GM12878 (cell line): Measurements from ENCODE around the gene PRPF6. TPM values are rescaled to one million over a fixed set of nuclear protein-coding genes. Genes with fewer than 3 reads are reported as not detected.

Experiments
- ATAC-seq: fragments of 200-7000 bp; cut with Tn5 transposase; 3 replicates; pipeline ENCODE4 v1.9.1; 2020; ENCODE audit warnings: mild to moderate bottlenecking, moderate library complexity
- BruUV-seq: library from RNA; stranded (reverse); fragments of 400-500 nt; replicated peaks from 2 replicates; lab custom pipeline; 2021; lab: Mats Ljungman, UMichigan
- CTCF ChIA-PET: fragments of 300-600 bp; sonication (Branson Sonifier 250); formaldehyde crosslinking; extraction: SDS; loops from one replicate; lab custom pipeline; 2021; ENCODE audit warnings: inconsistent platforms; lab: Yijun Ruan, JAX
- POLR2A ChIA-PET: fragments of 350-600 bp; formaldehyde crosslinking; extraction: SDS; loops from one replicate; lab custom pipeline; 2021; ENCODE audit warnings: inconsistent platforms; lab: Charles Lee
- RAD21 ChIA-PET: fragments of 300-600 bp; sonication (Branson Sonifier 250); formaldehyde crosslinking; loops from one replicate; lab custom pipeline; 2023; ENCODE audit warnings: antibody characterized with exemption; ENCODE audit not compliant: unreplicated experiment; lab: Charles Lee
- SMC1A ChIA-PET: fragments of 300-600 bp; sonication (Branson Sonifier 250); formaldehyde crosslinking; loops from one replicate; lab custom pipeline; 2023; ENCODE audit not compliant: unreplicated experiment, uncharacterized antibody; lab: Charles Lee
- DNase-seq: peaks from one replicate; pipeline ENCODE4 v3.0.0-alpha.2; 2011; ENCODE audit warnings: low read depth, low spot score
- FAIRE-seq: peaks from 3 replicates; lab custom pipeline; 2011; peaks lifted over from hg19 to GRCh38; lab: Jason Lieb, UNC
- H2AFZ ChIP-seq: 2 replicates; pipeline ENCODE4 v1.6.0; 2011; ENCODE audit warnings: low read depth, low read length, control low read depth; ENCODE audit not compliant: control insufficient read depth
- H3K27ac ChIP-seq: 2 replicates; pipeline ENCODE4 v1.5.1; 2011; ENCODE audit warnings: control low read depth; ENCODE audit not compliant: control insufficient read depth, insufficient read depth
- H3K27me3 ChIP-seq, 2 experiments: replicated peaks in 1 of 2; 2 replicates each; pipeline versions ENCODE4 v1.6.0 to v1.6.1; 2011; ENCODE audit warnings: low read length in 1 of 2; ENCODE audit not compliant: control insufficient read depth in 2 of 2, insufficient read depth in 2 of 2
- H3K36me3 ChIP-seq, 2 experiments: 2 replicates each; pipeline ENCODE4 v1.5.1; 2011; ENCODE audit warnings: low read length in 1 of 2; ENCODE audit not compliant: control insufficient read depth in 2 of 2, insufficient read depth in 2 of 2
- H3K4me1 ChIP-seq: 2 replicates; pipeline ENCODE4 v1.6.1; 2011; ENCODE audit warnings: mild to moderate bottlenecking, low read length, moderate library complexity, mixed read lengths; ENCODE audit not compliant: control insufficient read depth, insufficient read depth
- H3K4me2 ChIP-seq: 2 replicates; pipeline ENCODE4 v1.6.0; 2011; ENCODE audit warnings: control low read depth; ENCODE audit not compliant: control insufficient read depth, insufficient read depth
- H3K4me3 ChIP-seq: fragments of 200-600 bp; sonication (generic); 2 replicates; pipeline ENCODE4 v1.5.1; 2016
- H3K79me2 ChIP-seq: 2 replicates; pipeline ENCODE4 v1.6.0; 2011; ENCODE audit warnings: low read length; ENCODE audit not compliant: control insufficient read depth, insufficient read depth
- H3K9ac ChIP-seq: 2 replicates; pipeline ENCODE4 v1.8.0; 2011; ENCODE audit warnings: low read length, control low read depth, mixed read lengths; ENCODE audit not compliant: control insufficient read depth, insufficient read depth
- H3K9me3 ChIP-seq: replicated peaks from 3 replicates; pipeline ENCODE4 v1.5.1; 2011; ENCODE audit warnings: mild to moderate bottlenecking, low read length; ENCODE audit not compliant: control insufficient read depth, insufficient read depth
- H4K20me1 ChIP-seq: 2 replicates; pipeline ENCODE4 v1.6.0; 2011; ENCODE audit not compliant: control insufficient read depth, insufficient read depth
- NFXL1 ChIP-seq: fragments of 450-650 bp; IDR thresholded peaks from 2 replicates; pipeline ENCODE4 v1.6.1; 2017; ENCODE audit warnings: antibody characterized with exemption, mild to moderate bottlenecking, borderline replicate concordance
- PAX5 ChIP-seq: IDR thresholded peaks from 2 replicates; pipeline ENCODE4 v1.6.1; 2011; ENCODE audit warnings: low read depth, low read length, borderline replicate concordance
- RAD51 ChIP-seq: fragments of 450-650 bp; IDR thresholded peaks from 2 replicates; pipeline ENCODE4 v1.6.1; 2016; ENCODE audit warnings: moderate library complexity, mild to moderate bottlenecking, inconsistent platforms
- SKIL ChIP-seq: fragments of 450-650 bp; IDR thresholded peaks from 2 replicates; pipeline ENCODE4 v1.6.1; 2017; ENCODE audit warnings: mild to moderate bottlenecking, low read depth, inconsistent platforms; ENCODE audit not compliant: poor library complexity, severe bottlenecking
- SPI1 ChIP-seq: IDR thresholded peaks from 2 replicates; pipeline ENCODE4 v1.6.1; 2011; ENCODE audit warnings: low read depth, mild to moderate bottlenecking, low read length, moderate library complexity, borderline replicate concordance; ENCODE audit not compliant: insufficient read depth
- SRF ChIP-seq, 2 experiments: IDR thresholded peaks; 2 replicates each; pipeline ENCODE4 v1.6.1; 2011; ENCODE audit warnings: low read depth in 2 of 2, low read length in 2 of 2, mild to moderate bottlenecking in 1 of 2, moderate library complexity in 1 of 2
- SUPT20H ChIP-seq: IDR thresholded peaks from 2 replicates; pipeline ENCODE4 v1.6.1; 2011; ENCODE audit warnings: low read depth, mild to moderate bottlenecking, low read length, moderate library complexity, borderline replicate concordance; ENCODE audit not compliant: control insufficient read depth
- WGBS: methylation state at CpG from one replicate; pipeline ENCODE4 v1.1.6; 2016; ENCODE audit warnings: low lambda C conversion rate; ENCODE audit not compliant: insufficient replicate concordance, insufficient coverage; ENCODE audit errors: missing lambda C conversion rate; 5-methylcytosine and 5-hydroxymethylcytosine counted together
- in situ Hi-C: fragments of 300-500 bp; cut with MboI; formaldehyde crosslinking; loops from 9 replicates; pipeline ENCODE4 v1.14.3; 2018; ENCODE audit warnings: mixed read lengths
- intact Hi-C: fragments of 100-400 bp; cut with micrococcal nuclease; formaldehyde crosslinking; loops from one replicate; pipeline ENCODE4 v1.14.2; 2022; ENCODE audit not compliant: unreplicated experiment
- polyA plus RNA-seq, 11 experiments: library from polyadenylated mRNA; depleted of rRNA in 4 of 11; unstranded in 6 of 11; stranded (reverse) in 5 of 11; fragments of >200 nt; fragmentation: Nextera tagmentation in 4 of 11; fragmentation: Illumina TruSeq in 1 of 11; extraction: Ambion mirVana in 4 of 11; extraction: Trizol in 1 of 11; gene quantifications; 1 replicate in 1 of 11; 2 replicates in 10 of 11; pipeline versions ENCODE4 v1.2.1 to v1.2.3, GENCODE V29; 2011 to 2016; ENCODE audit warnings: inconsistent platforms in 2 of 11, missing spikeins in 2 of 11, low read depth in 1 of 11
- total RNA-seq, 4 experiments: library from RNA; depleted of rRNA in 3 of 4; stranded (reverse); fragments of >200 nt in 3 of 4; fragmentation: Illumina TruSeq in 1 of 4; extraction: Trizol in 1 of 4; gene quantifications; 2 replicates each; pipeline versions ENCODE4 v1.2.1 to v1.2.3, GENCODE V29; 2013 to 2021
- TF ChIP-seq, protein P1 (sequence below): fragments of 450-650 bp; IDR thresholded peaks from 2 replicates; pipeline ENCODE4 v1.6.1; 2017; ENCODE audit warnings: low read depth, mild to moderate bottlenecking, moderate library complexity
- TF ChIP-seq, protein P2 (sequence below): fragments of 450-650 bp; IDR thresholded peaks from 2 replicates; pipeline ENCODE4 v1.6.1; 2016; ENCODE audit warnings: mild to moderate bottlenecking

Gene PRPF6
- total and polyA plus RNA-seq, 10 of the 15 experiments (the other 5 are each of a cell fraction or from before 2014, with no cell fraction given): 5.0 to 102 (median 71.3) TPM

GRCh38 chr20:64044484-64045247 lies 63.7 kb downstream of the PRPF6 start:
- intact Hi-C loops: no loop called here
- TF ChIP-seq SRF (IDR thresholded peaks at IDR 0.05; ENCODE audit: low read depth in 2 of 2, low read length in 2 of 2) (no peak), PAX5 (no peak), NFXL1 (no peak), SKIL (no peak), SPI1 (no peak), SUPT20H (no peak), RAD51 (no peak)
- TF ChIP-seq, protein P1, sequence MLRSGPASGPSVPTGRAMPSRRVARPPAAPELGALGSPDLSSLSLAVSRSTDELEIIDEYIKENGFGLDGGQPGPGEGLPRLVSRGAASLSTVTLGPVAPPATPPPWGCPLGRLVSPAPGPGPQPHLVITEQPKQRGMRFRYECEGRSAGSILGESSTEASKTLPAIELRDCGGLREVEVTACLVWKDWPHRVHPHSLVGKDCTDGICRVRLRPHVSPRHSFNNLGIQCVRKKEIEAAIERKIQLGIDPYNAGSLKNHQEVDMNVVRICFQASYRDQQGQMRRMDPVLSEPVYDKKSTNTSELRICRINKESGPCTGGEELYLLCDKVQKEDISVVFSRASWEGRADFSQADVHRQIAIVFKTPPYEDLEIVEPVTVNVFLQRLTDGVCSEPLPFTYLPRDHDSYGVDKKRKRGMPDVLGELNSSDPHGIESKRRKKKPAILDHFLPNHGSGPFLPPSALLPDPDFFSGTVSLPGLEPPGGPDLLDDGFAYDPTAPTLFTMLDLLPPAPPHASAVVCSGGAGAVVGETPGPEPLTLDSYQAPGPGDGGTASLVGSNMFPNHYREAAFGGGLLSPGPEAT: no peak
- TF ChIP-seq, protein P2, sequence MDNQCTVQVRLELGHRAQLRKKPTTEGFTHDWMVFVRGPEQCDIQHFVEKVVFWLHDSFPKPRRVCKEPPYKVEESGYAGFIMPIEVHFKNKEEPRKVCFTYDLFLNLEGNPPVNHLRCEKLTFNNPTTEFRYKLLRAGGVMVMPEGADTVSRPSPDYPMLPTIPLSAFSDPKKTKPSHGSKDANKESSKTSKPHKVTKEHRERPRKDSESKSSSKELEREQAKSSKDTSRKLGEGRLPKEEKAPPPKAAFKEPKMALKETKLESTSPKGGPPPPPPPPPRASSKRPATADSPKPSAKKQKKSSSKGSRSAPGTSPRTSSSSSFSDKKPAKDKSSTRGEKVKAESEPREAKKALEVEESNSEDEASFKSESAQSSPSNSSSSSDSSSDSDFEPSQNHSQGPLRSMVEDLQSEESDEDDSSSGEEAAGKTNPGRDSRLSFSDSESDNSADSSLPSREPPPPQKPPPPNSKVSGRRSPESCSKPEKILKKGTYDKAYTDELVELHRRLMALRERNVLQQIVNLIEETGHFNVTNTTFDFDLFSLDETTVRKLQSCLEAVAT: no peak
- TF ChIP-seq, all 136 proteins: peak for 0
- no peak overlapping the region for H2AFZ ChIP-seq
- no peak overlapping the region for H3K27ac ChIP-seq
- ChIA-PET SMC1A (no interaction called here), CTCF (interaction anchor here (9.1 kb wide), 1 partner anchor 12 kb away, joined by 108 read pairs; no protein-coding TSS in a partner anchor), POLR2A (interaction anchor here (0.7 kb wide), 1 partner anchor 10 kb away, joined by 3 read pairs; no protein-coding TSS in a partner anchor), RAD21 (interaction anchor here (2.0 to 2.1 kb wide), 2 partner anchors 9 to 77 kb away, joined by 5 to 8 read pairs; no protein-coding TSS in a partner anchor)
- in situ Hi-C loops: no loop called here
- no TSS peak for BruUV-seq
- no peaks in the 10 kb centered on the region for H3K9me3 ChIP-seq
- H3K4me2 ChIP-seq: no peak overlapping the region
- DNase-seq (no peak), ATAC-seq (no peak), FAIRE-seq (no peak)
- H3K27me3 ChIP-seq: peaks cover 1 to 5% of the 10 kb centered on the region in 2 experiments; a peak in 3 of 4 replicates
- no peaks in the 10 kb centered on the region for H3K79me2 ChIP-seq
- WGBS: 63% methylated on average over 14 of the region's 14 CpGs
- H4K20me1 ChIP-seq: no peaks in the 10 kb centered on the region
- no peak overlapping the region for H3K9ac ChIP-seq
- H3K4me3 ChIP-seq: no peak overlapping the region
- H3K36me3 ChIP-seq: no peaks in the 10 kb centered on the region
- H3K4me1 ChIP-seq: peaks cover 9% of the 10 kb centered on the region
